Liver (tissue), 9 donors: Measurements from ENCODE around the gene PCYOX1L. TPM values are rescaled to one million over a fixed set of nuclear protein-coding genes. Genes with fewer than 3 reads are reported as not detected.

ENCODE experiments used
- DNase-seq: peaks from one replicate; pipeline ENCODE4 v3.0.0-alpha.2; 2017; ENCODE audit warnings: low spot score
- H3K27ac ChIP-seq, 2 donors: one replicate each; pipeline ENCODE4 v1.7.0; 2013; ENCODE audit warnings: inconsistent platforms in 2 of 2, low read length in 2 of 2, control low read depth in 1 of 2, low read depth in 1 of 2, mild to moderate bottlenecking in 1 of 2
- H3K27me3 ChIP-seq, 4 donors: one replicate each; pipeline versions ENCODE4 v1.6.1 to v1.7.0; 2013; ENCODE audit warnings: low read length in 3 of 4, inconsistent platforms in 1 of 4, mild to moderate bottlenecking in 1 of 4, moderate library complexity in 1 of 4; ENCODE audit not compliant: control insufficient read depth in 4 of 4, insufficient read depth in 4 of 4
- H3K36me3 ChIP-seq, 4 donors: one replicate each; pipeline versions ENCODE4 v1.6.1 to v1.7.0; 2013; ENCODE audit warnings: low read length in 3 of 4, mild to moderate bottlenecking in 3 of 4, low read depth in 1 of 4, moderate library complexity in 1 of 4; ENCODE audit not compliant: control insufficient read depth in 4 of 4, insufficient read depth in 3 of 4
- H3K4me1 ChIP-seq, 4 donors: one replicate each; pipeline versions ENCODE4 v1.6.1 to v1.7.0; 2013; ENCODE audit warnings: low read length in 3 of 4, mild to moderate bottlenecking in 3 of 4, moderate library complexity in 1 of 4; ENCODE audit not compliant: control insufficient read depth in 4 of 4, insufficient read depth in 4 of 4
- H3K4me3 ChIP-seq, 3 donors: one replicate each; pipeline versions ENCODE4 v1.6.1 to v1.7.0; 2013; ENCODE audit warnings: low read length in 3 of 3, control low read depth in 1 of 3, low read depth in 1 of 3, mild to moderate bottlenecking in 1 of 3
- H3K9ac ChIP-seq, 2 donors: one replicate each; pipeline ENCODE4 v1.7.0; 2013; ENCODE audit warnings: low read length in 2 of 2, mild to moderate bottlenecking in 2 of 2, moderate library complexity in 2 of 2, control low read depth in 1 of 2, low read depth in 1 of 2
- H3K9me3 ChIP-seq, 4 donors: one replicate each; pipeline versions ENCODE4 v1.6.1 to v1.7.0; 2013; ENCODE audit warnings: low read length in 3 of 4; ENCODE audit not compliant: control insufficient read depth in 4 of 4
- EGR1 ChIP-seq, 2 donors: IDR thresholded peaks; 2 replicates each; pipeline ENCODE4 v1.6.1; 2016 to 2018; ENCODE audit warnings: antibody characterized with exemption in 2 of 2, low read depth in 2 of 2
- FOXA1 ChIP-seq: IDR thresholded peaks from 2 replicates; pipeline ENCODE4 v1.6.1; 2016; ENCODE audit warnings: antibody characterized with exemption
- FOXA2 ChIP-seq: IDR thresholded peaks from 2 replicates; pipeline ENCODE4 v1.6.1; 2016; ENCODE audit warnings: antibody characterized with exemption
- JUND ChIP-seq, 2 donors: IDR thresholded peaks; 2 replicates each; pipeline ENCODE4 v1.6.1; 2016; ENCODE audit warnings: antibody characterized with exemption in 2 of 2
- NR2F2 ChIP-seq: IDR thresholded peaks from 2 replicates; pipeline ENCODE4 v1.6.1; 2016; ENCODE audit warnings: antibody characterized with exemption
- RAD21 ChIP-seq, 2 donors: IDR thresholded peaks; 2 replicates each; pipeline ENCODE4 v1.6.1; 2016; ENCODE audit warnings: antibody characterized with exemption in 2 of 2, mild to moderate bottlenecking in 2 of 2
- RXRA ChIP-seq, 2 donors: IDR thresholded peaks; 2 replicates each; pipeline ENCODE4 v1.6.1; 2017 to 2018; ENCODE audit warnings: antibody characterized with exemption in 2 of 2, mild to moderate bottlenecking in 1 of 2
- SP1 ChIP-seq: IDR thresholded peaks from 2 replicates; pipeline ENCODE4 v1.6.1; 2018; ENCODE audit warnings: antibody characterized with exemption, mild to moderate bottlenecking
- WGBS: extraction: QIAGEN DNeasy Blood & Tissue Kit; methylation state at CpG from one replicate; pipeline ENCODE4 v1.1.7; 2013; 5-methylcytosine and 5-hydroxymethylcytosine counted together
- polyA plus RNA-seq, 2 donors: library from polyadenylated mRNA; stranded (reverse) in 1 of 2; unstranded in 1 of 2; fragments of 200-250 nt in 1 of 2; fragments of >200 nt in 1 of 2; fragmentation: Nextera tagmentation in 1 of 2; extraction: Ambion mirVana in 1 of 2; gene quantifications; one replicate each; pipeline versions ENCODE4 v1.2.1 to v1.2.3, GENCODE V29; 2013 to 2015
- total RNA-seq, 2 donors: library from RNA; depleted of rRNA; stranded (reverse); fragments of >200 nt; gene quantifications; one replicate each; pipeline ENCODE4 v1.2.3, GENCODE V29; 2014
- TF ChIP-seq, protein P1 (sequence below): IDR thresholded peaks from 2 replicates; pipeline ENCODE4 v1.6.1; 2016; ENCODE audit warnings: antibody characterized with exemption
- TF ChIP-seq, protein P2 (sequence below): fragments of 150-350 bp; IDR thresholded peaks from 2 replicates; pipeline ENCODE4 v1.5.1; 2017; ENCODE audit warnings: improper control_type of control experiment, low read depth, low read length; ENCODE audit not compliant: missing input control
- TF ChIP-seq, protein P3 (sequence below): IDR thresholded peaks from 2 replicates; pipeline ENCODE4 v1.6.1; 2016; ENCODE audit warnings: antibody characterized with exemption
- TF ChIP-seq, protein P4 (sequence below): IDR thresholded peaks from 2 replicates; pipeline ENCODE4 v1.6.1; 2016; ENCODE audit warnings: antibody characterized with exemption, mild to moderate bottlenecking
- donor health status: healthy.
- donor health status: healthy.
- donor health status: healthy.
- donor health status: healthy.
- donor health status: healthy.

The PCYOX1L gene
- total and polyA plus RNA-seq, 4 donors: 0.47 to 4.4 (median 1.1) TPM

DNA sequence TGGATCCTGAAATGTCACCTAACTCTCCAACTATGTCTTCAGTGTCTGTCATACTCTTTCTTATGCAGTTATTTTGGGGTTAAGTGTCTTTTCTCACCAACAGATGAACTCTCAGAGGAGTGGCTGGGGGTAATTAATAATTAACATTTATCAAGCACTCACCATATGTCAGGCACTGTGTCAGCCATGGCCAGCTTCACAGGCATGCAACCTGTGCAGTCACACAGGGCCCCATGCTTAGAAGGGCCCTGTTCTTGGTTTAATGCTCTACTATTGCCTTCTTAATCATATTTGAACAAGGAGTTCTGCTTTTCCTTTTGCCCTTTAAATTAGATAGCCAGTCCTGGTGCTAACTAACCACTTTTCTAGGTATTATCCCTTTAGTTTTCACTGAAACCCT, 16.0 kb upstream of the PCYOX1L start:
- no peaks in the 10 kb centered on the region for H3K27me3 ChIP-seq
- no peak overlapping the region for H3K27ac ChIP-seq
- TF ChIP-seq, protein P1, sequence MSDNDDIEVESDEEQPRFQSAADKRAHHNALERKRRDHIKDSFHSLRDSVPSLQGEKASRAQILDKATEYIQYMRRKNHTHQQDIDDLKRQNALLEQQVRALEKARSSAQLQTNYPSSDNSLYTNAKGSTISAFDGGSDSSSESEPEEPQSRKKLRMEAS: no peak
- TF ChIP-seq SP1 (no peak), RXRA (IDR thresholded peaks at IDR 0.05) (no peak), RAD21 (IDR thresholded peaks at IDR 0.05) (no peak), FOXA1 (no peak), NR2F2 (no peak), EGR1 (IDR thresholded peaks at IDR 0.05; ENCODE audit: low read depth in 2 of 2) (no peak)
- TF ChIP-seq, protein P2, sequence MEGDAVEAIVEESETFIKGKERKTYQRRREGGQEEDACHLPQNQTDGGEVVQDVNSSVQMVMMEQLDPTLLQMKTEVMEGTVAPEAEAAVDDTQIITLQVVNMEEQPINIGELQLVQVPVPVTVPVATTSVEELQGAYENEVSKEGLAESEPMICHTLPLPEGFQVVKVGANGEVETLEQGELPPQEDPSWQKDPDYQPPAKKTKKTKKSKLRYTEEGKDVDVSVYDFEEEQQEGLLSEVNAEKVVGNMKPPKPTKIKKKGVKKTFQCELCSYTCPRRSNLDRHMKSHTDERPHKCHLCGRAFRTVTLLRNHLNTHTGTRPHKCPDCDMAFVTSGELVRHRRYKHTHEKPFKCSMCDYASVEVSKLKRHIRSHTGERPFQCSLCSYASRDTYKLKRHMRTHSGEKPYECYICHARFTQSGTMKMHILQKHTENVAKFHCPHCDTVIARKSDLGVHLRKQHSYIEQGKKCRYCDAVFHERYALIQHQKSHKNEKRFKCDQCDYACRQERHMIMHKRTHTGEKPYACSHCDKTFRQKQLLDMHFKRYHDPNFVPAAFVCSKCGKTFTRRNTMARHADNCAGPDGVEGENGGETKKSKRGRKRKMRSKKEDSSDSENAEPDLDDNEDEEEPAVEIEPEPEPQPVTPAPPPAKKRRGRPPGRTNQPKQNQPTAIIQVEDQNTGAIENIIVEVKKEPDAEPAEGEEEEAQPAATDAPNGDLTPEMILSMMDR: no peak
- TF ChIP-seq, protein P3, sequence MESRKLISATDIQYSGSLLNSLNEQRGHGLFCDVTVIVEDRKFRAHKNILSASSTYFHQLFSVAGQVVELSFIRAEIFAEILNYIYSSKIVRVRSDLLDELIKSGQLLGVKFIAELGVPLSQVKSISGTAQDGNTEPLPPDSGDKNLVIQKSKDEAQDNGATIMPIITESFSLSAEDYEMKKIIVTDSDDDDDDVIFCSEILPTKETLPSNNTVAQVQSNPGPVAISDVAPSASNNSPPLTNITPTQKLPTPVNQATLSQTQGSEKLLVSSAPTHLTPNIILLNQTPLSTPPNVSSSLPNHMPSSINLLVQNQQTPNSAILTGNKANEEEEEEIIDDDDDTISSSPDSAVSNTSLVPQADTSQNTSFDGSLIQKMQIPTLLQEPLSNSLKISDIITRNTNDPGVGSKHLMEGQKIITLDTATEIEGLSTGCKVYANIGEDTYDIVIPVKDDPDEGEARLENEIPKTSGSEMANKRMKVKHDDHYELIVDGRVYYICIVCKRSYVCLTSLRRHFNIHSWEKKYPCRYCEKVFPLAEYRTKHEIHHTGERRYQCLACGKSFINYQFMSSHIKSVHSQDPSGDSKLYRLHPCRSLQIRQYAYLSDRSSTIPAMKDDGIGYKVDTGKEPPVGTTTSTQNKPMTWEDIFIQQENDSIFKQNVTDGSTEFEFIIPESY: no peak
- TF ChIP-seq, protein P4, sequence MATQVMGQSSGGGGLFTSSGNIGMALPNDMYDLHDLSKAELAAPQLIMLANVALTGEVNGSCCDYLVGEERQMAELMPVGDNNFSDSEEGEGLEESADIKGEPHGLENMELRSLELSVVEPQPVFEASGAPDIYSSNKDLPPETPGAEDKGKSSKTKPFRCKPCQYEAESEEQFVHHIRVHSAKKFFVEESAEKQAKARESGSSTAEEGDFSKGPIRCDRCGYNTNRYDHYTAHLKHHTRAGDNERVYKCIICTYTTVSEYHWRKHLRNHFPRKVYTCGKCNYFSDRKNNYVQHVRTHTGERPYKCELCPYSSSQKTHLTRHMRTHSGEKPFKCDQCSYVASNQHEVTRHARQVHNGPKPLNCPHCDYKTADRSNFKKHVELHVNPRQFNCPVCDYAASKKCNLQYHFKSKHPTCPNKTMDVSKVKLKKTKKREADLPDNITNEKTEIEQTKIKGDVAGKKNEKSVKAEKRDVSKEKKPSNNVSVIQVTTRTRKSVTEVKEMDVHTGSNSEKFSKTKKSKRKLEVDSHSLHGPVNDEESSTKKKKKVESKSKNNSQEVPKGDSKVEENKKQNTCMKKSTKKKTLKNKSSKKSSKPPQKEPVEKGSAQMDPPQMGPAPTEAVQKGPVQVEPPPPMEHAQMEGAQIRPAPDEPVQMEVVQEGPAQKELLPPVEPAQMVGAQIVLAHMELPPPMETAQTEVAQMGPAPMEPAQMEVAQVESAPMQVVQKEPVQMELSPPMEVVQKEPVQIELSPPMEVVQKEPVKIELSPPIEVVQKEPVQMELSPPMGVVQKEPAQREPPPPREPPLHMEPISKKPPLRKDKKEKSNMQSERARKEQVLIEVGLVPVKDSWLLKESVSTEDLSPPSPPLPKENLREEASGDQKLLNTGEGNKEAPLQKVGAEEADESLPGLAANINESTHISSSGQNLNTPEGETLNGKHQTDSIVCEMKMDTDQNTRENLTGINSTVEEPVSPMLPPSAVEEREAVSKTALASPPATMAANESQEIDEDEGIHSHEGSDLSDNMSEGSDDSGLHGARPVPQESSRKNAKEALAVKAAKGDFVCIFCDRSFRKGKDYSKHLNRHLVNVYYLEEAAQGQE: no peak
- H3K4me1 ChIP-seq: peaks cover 2 to 19% (median 13%) of the 10 kb centered on the region in 4 donors
- no peak overlapping the region for H3K9ac ChIP-seq
- DNase-seq: no peak
- H3K36me3 ChIP-seq: no peaks in the 10 kb centered on the region
- no peaks in the 10 kb centered on the region for H3K9me3 ChIP-seq
- no peak overlapping the region for H3K4me3 ChIP-seq

DNA sequence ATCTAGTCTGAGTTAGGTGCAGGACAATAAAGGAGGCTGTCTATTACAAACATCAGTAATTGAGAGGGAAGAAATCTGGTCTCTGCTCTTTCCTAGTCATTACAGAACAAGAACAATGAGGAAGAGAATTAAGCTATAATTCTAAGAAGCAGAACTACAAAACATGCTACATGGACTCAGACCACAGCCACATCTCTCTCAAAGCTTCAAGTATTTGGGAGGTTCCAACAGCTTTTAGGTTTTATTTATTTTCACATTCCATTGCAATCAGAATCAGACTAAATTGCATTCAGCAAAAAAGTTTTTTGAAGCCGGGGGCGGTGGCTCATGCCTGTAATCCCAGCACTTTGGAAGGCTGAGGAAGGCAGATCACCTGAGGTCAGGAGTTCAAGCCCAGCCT, 13.7 kb upstream of the PCYOX1L start:
- H3K9me3 ChIP-seq: no peaks in the 10 kb centered on the region
- 81% methylated on average over 2 of the region's 2 CpGs for WGBS
- H3K9ac ChIP-seq: no peak overlapping the region
- H3K36me3 ChIP-seq: peaks cover 3 to 13% (median 9%) of the 10 kb centered on the region in 4 donors
- no peak for TF ChIP-seq FOXA2
- no peak for TF ChIP-seq RXRA (IDR thresholded peaks at IDR 0.05)
- no peak for TF ChIP-seq EGR1 (IDR thresholded peaks at IDR 0.05; ENCODE audit: low read depth in 2 of 2)
- TF ChIP-seq JUND (IDR thresholded peaks at IDR 0.05): no peak
- H3K4me1 ChIP-seq: peaks cover 2 to 19% (median 13%) of the 10 kb centered on the region in 4 donors
- no peak overlapping the region for H3K4me3 ChIP-seq
- H3K27me3 ChIP-seq: no peaks in the 10 kb centered on the region
- H3K27ac ChIP-seq: no peak overlapping the region
- DNase-seq: no peak
